Measurements from ENCODE around the gene WNT5A. TPM values are rescaled to one million over a fixed set of nuclear protein-coding genes. Genes with fewer than 3 reads are reported as not detected.
A peak's percentile ranks its signal among the peaks of the same experiment; 100 is the strongest.

WNT5A gene
- total RNA-seq, 1 donor from 2014 or later: 45.8 TPM

DNA sequence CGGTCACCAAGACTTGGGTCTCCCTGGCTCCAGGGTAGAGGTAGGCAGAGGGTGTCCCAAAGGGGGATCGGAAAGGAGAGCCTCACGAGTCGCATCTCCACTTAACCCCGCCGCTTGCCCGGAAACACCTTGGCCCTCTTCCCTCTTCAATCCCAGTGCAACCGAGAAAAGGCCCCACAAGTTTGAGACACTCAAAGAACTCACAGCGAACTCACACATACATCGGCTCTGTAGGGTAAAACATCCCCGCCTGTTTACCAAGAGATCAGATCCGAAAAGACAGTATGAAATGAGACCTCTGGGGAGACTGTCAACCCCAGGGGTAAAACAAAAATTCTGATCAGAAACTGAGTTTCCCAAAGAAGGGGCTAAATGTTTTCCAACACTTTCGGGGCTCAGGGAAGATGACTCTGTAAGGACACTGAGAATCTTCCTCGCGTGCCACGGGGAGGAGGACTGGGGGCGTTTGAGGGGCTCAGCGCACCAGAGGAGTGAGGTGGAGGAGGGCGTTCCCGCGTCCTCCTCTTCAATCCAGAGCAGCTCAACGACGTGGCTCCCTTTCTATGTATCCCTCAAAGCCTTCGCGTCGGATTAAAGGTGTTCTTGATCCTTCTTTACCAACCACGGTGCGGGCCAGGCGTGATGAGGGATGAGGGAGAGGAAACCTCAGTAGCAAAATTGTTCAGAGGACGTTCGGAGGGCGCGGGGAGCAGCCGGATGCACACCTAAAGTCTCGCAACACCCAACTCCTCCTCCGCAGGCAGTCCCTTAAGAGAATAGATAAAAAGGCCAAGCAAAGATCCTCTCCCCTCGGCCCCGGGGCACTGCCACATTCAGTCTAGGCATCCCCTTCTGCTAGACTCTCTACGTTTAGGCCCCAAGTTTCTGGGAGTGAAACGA, 3.7 kb downstream of the WNT5A start:
- Mint-ChIP-seq H3K27ac (ENCODE audit: unreplicated experiment) (no peak overlapping the region), H3K9me3 (ENCODE audit: unreplicated experiment) (no peaks in the 10 kb centered on the region), H3K4me3 (ENCODE audit: unreplicated experiment) (peak overlapping the region; percentile 99), H3K36me3 (ENCODE audit: low read depth, unreplicated experiment) (peaks cover 6% of the 10 kb centered on the region), H3K4me1 (ENCODE audit: low read depth, unreplicated experiment) (peaks cover 15% of the 10 kb centered on the region), H3K27me3 (ENCODE audit: low read depth, unreplicated experiment) (no peaks in the 10 kb centered on the region)
- Histone ChIP-seq H2AFZ (ENCODE audit: low read depth, low read length) (no peak overlapping the region), H3K4me1 (ENCODE audit: insufficient read depth, low read length) (peaks cover 31% of the 10 kb centered on the region), H3K4me3 (ENCODE audit: insufficient read depth, low read depth, low read length) (peak overlapping the region; percentile 77), H4K20me1 (ENCODE audit: insufficient read depth, low read length) (no peaks in the 10 kb centered on the region), H3K79me2 (ENCODE audit: insufficient read depth, low read length) (peaks cover 97% of the 10 kb centered on the region), H3K9ac (ENCODE audit: low read length) (peak overlapping the region; percentile 99), H3K4me2 (ENCODE audit: low read length) (peak overlapping the region; percentile 97), H3K27ac (ENCODE audit: low read depth, low read length) (peak overlapping the region; percentile 97), H3K27me3 (ENCODE audit: insufficient read depth, low read length) (no peaks in the 10 kb centered on the region), H3K36me3 (ENCODE audit: insufficient read depth, low read length) (peaks cover 17% of the 10 kb centered on the region), H3K9me3 (ENCODE audit: insufficient read depth, low read depth, low read length) (no peaks in the 10 kb centered on the region)
- TF ChIP-seq CTCF (IDR thresholded peaks at IDR 0.05; ENCODE audit: insufficient read depth, low read depth, low read length): no peak
- TF ChIP-seq EZH2 (IDR thresholded peaks at IDR 0.05; ENCODE audit: insufficient read depth, low read length): no peak
- DNase-seq (ENCODE audit: low read depth) (no peak), FAIRE-seq (no peak)

DNA sequence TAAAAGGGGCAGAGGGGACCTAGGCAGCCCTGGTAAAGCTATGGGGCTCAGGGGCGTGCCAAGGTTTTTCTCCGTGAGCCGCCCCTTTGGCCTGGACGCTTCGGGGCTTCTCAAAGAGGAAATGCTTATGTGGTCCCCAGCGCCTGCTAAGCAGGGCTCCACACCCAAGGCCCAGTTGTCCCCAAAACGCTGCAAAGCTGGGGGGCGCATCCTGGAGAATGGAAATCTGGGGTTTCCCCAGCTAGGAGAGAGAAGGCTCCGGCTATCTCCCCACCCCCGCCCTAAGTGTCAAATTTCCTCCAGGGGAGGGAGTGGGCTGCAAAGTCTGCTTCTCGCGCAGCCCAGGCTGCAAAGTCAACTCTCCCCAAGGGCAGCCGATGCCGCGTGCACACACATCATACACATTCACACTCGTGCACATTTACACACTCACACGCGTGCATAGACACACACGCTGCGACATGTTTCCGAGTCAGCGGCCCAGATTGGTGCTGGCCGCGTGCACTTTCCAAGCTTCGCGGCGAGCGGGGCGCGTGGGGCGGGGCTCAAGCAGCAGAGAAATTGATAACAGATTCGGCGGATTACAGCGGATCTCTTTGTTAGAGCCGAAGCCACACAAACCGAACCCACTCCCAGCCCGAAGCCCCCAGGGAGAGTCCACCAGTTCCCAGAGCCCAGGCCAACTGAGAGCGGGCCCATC, 4.5 kb downstream of the WNT5A start:
- no peak for FAIRE-seq
- Histone ChIP-seq H3K27me3 (ENCODE audit: insufficient read depth, low read length) (no peaks in the 10 kb centered on the region), H2AFZ (ENCODE audit: low read depth, low read length) (no peak overlapping the region), H3K9me3 (ENCODE audit: insufficient read depth, low read depth, low read length) (no peaks in the 10 kb centered on the region), H3K4me1 (ENCODE audit: insufficient read depth, low read length) (peaks cover 36% of the 10 kb centered on the region), H3K4me2 (ENCODE audit: low read length) (peak overlapping the region; percentile 97), H3K4me3 (ENCODE audit: insufficient read depth, low read depth, low read length) (peak overlapping the region; percentile 77), H4K20me1 (ENCODE audit: insufficient read depth, low read length) (no peaks in the 10 kb centered on the region), H3K36me3 (ENCODE audit: insufficient read depth, low read length) (peaks cover 24% of the 10 kb centered on the region), H3K27ac (ENCODE audit: low read depth, low read length) (peak overlapping the region; percentile 97), H3K9ac (ENCODE audit: low read length) (peak overlapping the region; percentile 99), H3K79me2 (ENCODE audit: insufficient read depth, low read length) (peaks cover 99% of the 10 kb centered on the region)
- H3K4me3 Mint-ChIP-seq (ENCODE audit: unreplicated experiment): peak overlapping the region; percentile 79
- peaks cover 17% of the 10 kb centered on the region for H3K4me1 Mint-ChIP-seq (ENCODE audit: low read depth, unreplicated experiment)
- H3K27me3 Mint-ChIP-seq (ENCODE audit: low read depth, unreplicated experiment): no peaks in the 10 kb centered on the region
- TF ChIP-seq EZH2 (IDR thresholded peaks at IDR 0.05; ENCODE audit: insufficient read depth, low read length): no peak
- TF ChIP-seq CTCF (IDR thresholded peaks at IDR 0.05; ENCODE audit: insufficient read depth, low read depth, low read length): no peak
- DNase-seq (ENCODE audit: low read depth): peak; percentile 63
- no peaks in the 10 kb centered on the region for H3K9me3 Mint-ChIP-seq (ENCODE audit: unreplicated experiment)
- H3K27ac Mint-ChIP-seq (ENCODE audit: unreplicated experiment): peak overlapping the region; percentile 53
- peaks cover 6% of the 10 kb centered on the region for H3K36me3 Mint-ChIP-seq (ENCODE audit: low read depth, unreplicated experiment)

All from astrocyte (in vitro differentiated cells and primary cell).